Measurements from ENCODE around the gene AANAT. TPM values are rescaled to one million over a fixed set of nuclear protein-coding genes. Genes with fewer than 3 reads are reported as not detected.

The AANAT gene
- total and polyA plus RNA-seq, 2 donors (not counting 3 experiments of a cell fraction or from before 2014, with no cell fraction given) = not detected

GRCh38 chr17:76434870-76435269, 32.5 kb upstream of the AANAT start:
- Histone ChIP-seq H2AFZ (ENCODE audit: low read depth, low read length) (no peak overlapping the region), H3K4me3 (replicated peaks in 1 of 3; ENCODE audit: insufficient read depth in 1 of 3, low read depth in 1 of 3, low read length in 3 of 3) (no peak overlapping the region), H3K9ac (replicated peaks; ENCODE audit: extremely low read depth, insufficient read depth, low read length) (no peak overlapping the region), H3K27ac (ENCODE audit: insufficient read depth, low read depth, low read length) (no peak overlapping the region), H3K36me3 (ENCODE audit: control insufficient read depth in 2 of 2, extremely low read depth in 1 of 2, insufficient read depth in 2 of 2, low read length in 2 of 2) (no peaks in the 10 kb centered on the region), H3K79me2 (ENCODE audit: control insufficient read depth, insufficient read depth, low read length) (peaks cover 51% of the 10 kb centered on the region), H3K9me3 (replicated peaks; ENCODE audit: control insufficient read depth, insufficient read depth, low read length) (no peaks in the 10 kb centered on the region), H3K4me2 (ENCODE audit: insufficient read depth, low read length) (no peak overlapping the region), H3K4me1 (ENCODE audit: control insufficient read depth, extremely low read depth, insufficient read depth, low read length) (no peaks in the 10 kb centered on the region), H3K27me3 (ENCODE audit: control insufficient read depth in 2 of 2, insufficient read depth in 2 of 2, low read length in 2 of 2) (no peaks in the 10 kb centered on the region), H3K9me1 (replicated peaks; ENCODE audit: control insufficient read depth, extremely low read depth, insufficient read depth, low read length) (no peaks in the 10 kb centered on the region), H4K20me1 (replicated peaks; ENCODE audit: control insufficient read depth, extremely low read depth, insufficient read depth, low read length) (no peaks in the 10 kb centered on the region)
- CTCF ChIA-PET = interaction anchor here (0.9 to 2.2 kb wide), 3 partner anchors 15 to 27 kb away, joined by 3 to 13 read pairs (median 3); no protein-coding TSS in a partner anchor
- intact Hi-C loops (cut with micrococcal nuclease) = no loop called here
- dilution Hi-C loops (cut with MboI; ENCODE audit: extremely low pct_ligation_motif_present, low sequenced_read_pairs) = loop anchor here (25.0 kb wide), 1 partner anchor 223 kb away; no protein-coding TSS in a partner anchor
- BruUV-seq (replicated peaks) = no TSS peak
- FAIRE-seq = no peak
- TF ChIP-seq GATA2 (IDR thresholded peaks at IDR 0.05; ENCODE audit: insufficient read depth, insufficient read length, low read depth, low read length) = no peak
- no peak for TF ChIP-seq POLR2A (IDR thresholded peaks at IDR 0.05; ENCODE audit: low read depth, low read length)
- no peak for TF ChIP-seq POLR2AphosphoS5 (IDR thresholded peaks at IDR 0.05; ENCODE audit: insufficient read depth, low read depth, low read length)
- no peak for TF ChIP-seq EZH2 (IDR thresholded peaks at IDR 0.05; ENCODE audit: borderline replicate concordance, low read depth, low read length, severe bottlenecking)
- no peak for TF ChIP-seq FOS (IDR thresholded peaks at IDR 0.05; ENCODE audit: borderline replicate concordance, insufficient read depth, low read length)
- no peak for TF ChIP-seq MYC (IDR thresholded peaks at IDR 0.05; ENCODE audit: low read depth, low read length)
- no peak for TF ChIP-seq MAX (IDR thresholded peaks at IDR 0.05; ENCODE audit: insufficient read depth, insufficient read length)
- TF ChIP-seq JUN (IDR thresholded peaks at IDR 0.05; ENCODE audit: borderline replicate concordance, insufficient read depth, insufficient read length, low read depth) = no peak
- TF ChIP-seq CTCF (IDR thresholded peaks at IDR 0.05; ENCODE audit: extremely low read depth in 1 of 2, insufficient read depth in 1 of 2, low read depth in 1 of 2, low read length in 2 of 2) = no peak
- DNase-seq (ENCODE audit: low read depth, low spot score) = no peak
- POLR2A ChIA-PET = no interaction called here

Data from endothelial cell of umbilical vein (primary cell).